AG04449 (cell line): ENCODE measurements around the gene CYYR1.
A peak's percentile ranks its signal among the peaks of the same experiment; 100 is the strongest.

Experiments used
- CTCF ChIA-PET: fragments of 350-600 bp; formaldehyde crosslinking; extraction: SDS; loops from one replicate; lab custom pipeline; 2021; ENCODE audit warnings: antibody characterized with exemption; lab: Yijun Ruan, JAX
- POLR2A ChIA-PET: fragments of 400-600, 350-600 bp; formaldehyde crosslinking; extraction: SDS; loops from one replicate; lab custom pipeline; 2020; ENCODE audit warnings: antibody characterized with exemption, inconsistent platforms; lab: Yijun Ruan, JAX
- DNase-seq: peaks from one replicate; pipeline ENCODE4 v3.0.0-alpha.2; 2010; ENCODE audit warnings: low read depth, low spot score
- H3K4me3 ChIP-seq: 2 replicates; pipeline ENCODE4 v1.5.1; 2011; ENCODE audit warnings: low read depth, mild to moderate bottlenecking, control low read depth, low read length
- TF ChIP-seq, protein P1 (sequence below): IDR thresholded peaks from one replicate; pipeline ENCODE4 v1.5.1; 2011; ENCODE audit warnings: mild to moderate bottlenecking, moderate library complexity, low read length, control low read depth, inconsistent platforms; ENCODE audit not compliant: insufficient read depth; ENCODE audit errors: missing control alignments

The CYYR1 gene

GRCh38 chr21:26572076-26572701 lies 897 bp downstream of the CYYR1 start:
- ChIA-PET POLR2A (no interaction called here), CTCF (no interaction called here)
- TF ChIP-seq, protein P1, sequence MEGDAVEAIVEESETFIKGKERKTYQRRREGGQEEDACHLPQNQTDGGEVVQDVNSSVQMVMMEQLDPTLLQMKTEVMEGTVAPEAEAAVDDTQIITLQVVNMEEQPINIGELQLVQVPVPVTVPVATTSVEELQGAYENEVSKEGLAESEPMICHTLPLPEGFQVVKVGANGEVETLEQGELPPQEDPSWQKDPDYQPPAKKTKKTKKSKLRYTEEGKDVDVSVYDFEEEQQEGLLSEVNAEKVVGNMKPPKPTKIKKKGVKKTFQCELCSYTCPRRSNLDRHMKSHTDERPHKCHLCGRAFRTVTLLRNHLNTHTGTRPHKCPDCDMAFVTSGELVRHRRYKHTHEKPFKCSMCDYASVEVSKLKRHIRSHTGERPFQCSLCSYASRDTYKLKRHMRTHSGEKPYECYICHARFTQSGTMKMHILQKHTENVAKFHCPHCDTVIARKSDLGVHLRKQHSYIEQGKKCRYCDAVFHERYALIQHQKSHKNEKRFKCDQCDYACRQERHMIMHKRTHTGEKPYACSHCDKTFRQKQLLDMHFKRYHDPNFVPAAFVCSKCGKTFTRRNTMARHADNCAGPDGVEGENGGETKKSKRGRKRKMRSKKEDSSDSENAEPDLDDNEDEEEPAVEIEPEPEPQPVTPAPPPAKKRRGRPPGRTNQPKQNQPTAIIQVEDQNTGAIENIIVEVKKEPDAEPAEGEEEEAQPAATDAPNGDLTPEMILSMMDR: no peak
- H3K4me3 ChIP-seq: peak overlapping the region; percentile 51
- no peak for DNase-seq

GRCh38 chr21:26570203-26570602 lies 2.9 kb downstream of the CYYR1 start:
- ChIA-PET CTCF (no interaction called here), POLR2A (no interaction called here)
- H3K4me3 ChIP-seq: no peak overlapping the region
- DNase-seq: no peak
- TF ChIP-seq, protein P1: no peak

- POLR2A ChIA-PET: no interaction called here
- H3K4me3 ChIP-seq: no peak overlapping the region
- CTCF ChIA-PET: no interaction called here
- TF ChIP-seq, protein P1: no peak
- DNase-seq: no peak
These were observed 7.5 kb downstream of the CYYR1 start for GRCh38 chr21:26565546-26565945.

DNA sequence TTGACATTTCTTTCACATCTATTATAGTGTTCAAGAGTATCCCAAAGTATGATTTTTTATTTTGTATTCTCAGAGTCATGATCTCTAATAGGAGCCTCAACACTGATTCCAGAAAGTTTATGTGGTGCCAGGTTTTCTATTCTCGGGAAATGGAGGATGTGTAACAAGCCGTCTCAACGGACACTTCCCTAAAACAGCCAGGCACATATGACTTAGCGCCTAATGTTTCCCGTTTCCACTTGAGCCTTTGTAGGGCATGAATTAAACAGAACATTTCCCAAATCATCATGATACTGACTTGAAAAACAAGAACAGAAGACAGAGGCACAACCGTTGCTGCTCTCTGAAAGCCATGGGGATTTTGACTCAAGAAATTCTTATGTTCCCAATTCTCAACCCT lies 8.0 kb downstream of the CYYR1 start:
- DNase-seq: no peak
- no peak overlapping the region for H3K4me3 ChIP-seq
- CTCF ChIA-PET: no interaction called here
- TF ChIP-seq, protein P1: no peak
- POLR2A ChIA-PET: no interaction called here

DNA sequence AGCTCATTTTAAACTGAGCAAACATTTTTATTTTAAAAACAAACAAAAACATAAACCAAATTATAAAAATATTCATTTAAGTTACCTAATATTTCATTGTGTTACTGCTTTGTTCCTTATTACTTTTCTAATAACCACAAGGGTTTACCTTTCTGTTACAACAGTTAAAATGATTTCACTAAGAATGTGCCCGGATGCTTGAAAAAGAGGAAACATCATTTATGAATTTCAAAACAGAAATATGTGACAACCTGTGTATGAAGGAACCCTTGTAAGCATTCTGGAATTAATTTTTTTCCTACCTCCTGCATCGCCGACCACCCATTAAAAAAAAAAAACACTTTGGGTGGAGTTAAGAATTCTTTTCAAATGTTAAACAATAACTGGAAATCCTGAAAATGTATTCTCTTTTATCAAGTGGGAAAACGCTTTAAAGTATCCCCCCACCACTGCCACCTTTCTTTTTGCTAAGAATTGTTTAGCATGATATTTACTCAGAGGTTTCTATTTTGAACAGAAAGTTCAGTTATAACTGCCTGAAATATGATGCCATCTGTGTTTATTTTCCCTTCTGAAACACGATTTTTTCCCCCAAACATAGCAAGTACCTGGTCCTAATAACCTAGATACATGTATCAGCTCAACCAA lies 9.1 kb downstream of the CYYR1 start:
- ChIA-PET POLR2A (no interaction called here), CTCF (no interaction called here)
- no peak for DNase-seq
- H3K4me3 ChIP-seq: no peak overlapping the region
- TF ChIP-seq, protein P1: no peak

DNA sequence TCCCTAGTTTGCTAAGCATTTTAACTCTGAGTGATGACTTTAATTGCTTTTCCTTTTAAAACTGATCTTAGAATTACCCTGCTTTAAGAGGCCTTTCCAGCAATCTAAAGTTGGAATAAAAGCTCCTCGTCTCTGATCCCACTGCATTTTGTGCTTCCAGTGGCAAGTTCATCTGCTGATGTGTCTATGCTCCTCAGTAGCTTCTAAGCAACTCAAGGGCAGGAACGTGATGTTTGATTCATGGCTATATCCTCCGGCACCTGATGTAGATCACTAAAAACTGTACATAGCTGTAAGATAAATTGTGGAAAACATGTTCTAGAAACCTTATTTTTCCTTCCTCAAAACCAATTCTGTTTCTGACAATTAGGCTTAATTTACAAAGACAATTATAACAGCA lies 12.5 kb downstream of the CYYR1 start:
- ChIA-PET CTCF (no interaction called here), POLR2A (no interaction called here)
- H3K4me3 ChIP-seq: no peak overlapping the region
- TF ChIP-seq, protein P1: no peak
- no peak for DNase-seq
